Superior temporal gyrus (tissue), 1 donor: Measurements from ENCODE around the gene ARL14EP.

Source experiments
- DNase-seq: peaks from one replicate; pipeline ENCODE4 v3.0.0-alpha.2; 2016; ENCODE audit errors: extremely low spot score

The ARL14EP gene

GRCh38 chr11:30380846-30381245, 57.9 kb downstream of the ARL14EP start:
- no peak for DNase-seq

- no peak for DNase-seq
Observed at GRCh38 chr11:30381879-30382278, 59.0 kb downstream of the ARL14EP start.
